Measurements from ENCODE around the gene ITGAD.

ITGAD gene

GRCh38 chr16:31380201-31380600, 12.9 kb upstream of the ITGAD start:
- Histone ChIP-seq H3K27me3 (replicated peaks; ENCODE audit: control insufficient read depth, insufficient read depth, low read length) (no peaks in the 10 kb centered on the region; the same call in 1 of the 2 replicates), H3K36me3 (ENCODE audit: control insufficient read depth, insufficient read depth, low read length) (no peaks in the 10 kb centered on the region), H3K4me3 (replicated peaks; ENCODE audit: low read depth, low read length) (no peak overlapping the region)
- TF ChIP-seq, protein P1, sequence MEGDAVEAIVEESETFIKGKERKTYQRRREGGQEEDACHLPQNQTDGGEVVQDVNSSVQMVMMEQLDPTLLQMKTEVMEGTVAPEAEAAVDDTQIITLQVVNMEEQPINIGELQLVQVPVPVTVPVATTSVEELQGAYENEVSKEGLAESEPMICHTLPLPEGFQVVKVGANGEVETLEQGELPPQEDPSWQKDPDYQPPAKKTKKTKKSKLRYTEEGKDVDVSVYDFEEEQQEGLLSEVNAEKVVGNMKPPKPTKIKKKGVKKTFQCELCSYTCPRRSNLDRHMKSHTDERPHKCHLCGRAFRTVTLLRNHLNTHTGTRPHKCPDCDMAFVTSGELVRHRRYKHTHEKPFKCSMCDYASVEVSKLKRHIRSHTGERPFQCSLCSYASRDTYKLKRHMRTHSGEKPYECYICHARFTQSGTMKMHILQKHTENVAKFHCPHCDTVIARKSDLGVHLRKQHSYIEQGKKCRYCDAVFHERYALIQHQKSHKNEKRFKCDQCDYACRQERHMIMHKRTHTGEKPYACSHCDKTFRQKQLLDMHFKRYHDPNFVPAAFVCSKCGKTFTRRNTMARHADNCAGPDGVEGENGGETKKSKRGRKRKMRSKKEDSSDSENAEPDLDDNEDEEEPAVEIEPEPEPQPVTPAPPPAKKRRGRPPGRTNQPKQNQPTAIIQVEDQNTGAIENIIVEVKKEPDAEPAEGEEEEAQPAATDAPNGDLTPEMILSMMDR (IDR thresholded peaks at IDR 0.05; ENCODE audit: insufficient read depth, low read length, poor library complexity, severe bottlenecking), result no peak
- no peak for DNase-seq (ENCODE audit: extremely low read depth, insufficient read length)

DNA sequence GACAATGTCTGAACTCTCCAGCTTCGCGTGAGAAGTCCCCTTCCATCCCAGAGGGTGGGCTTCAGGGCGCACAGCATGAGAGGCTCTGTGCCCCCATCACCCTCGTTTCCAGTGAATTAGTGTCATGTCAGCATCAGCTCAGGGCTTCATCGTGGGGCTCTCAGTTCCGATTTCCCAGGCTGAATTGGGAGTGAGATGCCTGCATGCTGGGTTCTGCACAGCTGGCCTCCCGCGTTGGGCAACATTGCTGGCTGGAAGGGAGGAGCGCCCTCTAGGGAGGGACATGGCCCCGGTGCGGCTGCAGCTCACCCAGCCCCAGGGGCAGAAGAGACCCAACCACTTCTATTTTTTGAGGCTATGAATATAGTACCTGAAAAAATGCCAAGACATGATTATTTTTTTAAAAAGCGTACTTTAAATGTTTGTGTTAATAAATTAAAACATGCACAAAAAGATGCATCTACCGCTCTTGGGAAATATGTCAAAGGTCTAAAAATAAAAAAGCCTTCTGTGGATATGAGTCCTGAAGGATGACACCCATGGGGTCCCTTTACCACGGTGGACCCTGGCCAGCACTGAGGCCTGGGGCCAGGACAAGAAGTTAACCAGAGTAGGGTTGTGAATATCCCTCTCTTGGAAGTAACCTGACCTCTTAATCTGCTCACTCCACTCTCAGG, 10.5 kb upstream of the ITGAD start:
- no peak overlapping the region for H3K4me3 ChIP-seq (replicated peaks; ENCODE audit: low read depth, low read length)
- TF ChIP-seq, protein P1 (IDR thresholded peaks at IDR 0.05; ENCODE audit: insufficient read depth, low read length, poor library complexity, severe bottlenecking), result peak; percentile 93
- peak; percentile 52 for DNase-seq (ENCODE audit: extremely low read depth, insufficient read length)

GRCh38 chr16:31385680-31386079, 7.5 kb upstream of the ITGAD start:
- no peak overlapping the region for H3K4me3 ChIP-seq (replicated peaks; ENCODE audit: low read depth, low read length)
- TF ChIP-seq, protein P1 (IDR thresholded peaks at IDR 0.05; ENCODE audit: insufficient read depth, low read length, poor library complexity, severe bottlenecking), result no peak
- H3K36me3 ChIP-seq (ENCODE audit: control insufficient read depth, insufficient read depth, low read length), result no peaks in the 10 kb centered on the region
- no peaks in the 10 kb centered on the region; the same call in none of the 2 replicates for H3K27me3 ChIP-seq (replicated peaks; ENCODE audit: control insufficient read depth, insufficient read depth, low read length)
- no peak for DNase-seq (ENCODE audit: extremely low read depth, insufficient read length)

More for the DNA sequence above, 10.5 kb upstream of the ITGAD start:
- Histone ChIP-seq H3K36me3 (ENCODE audit: control insufficient read depth, insufficient read depth, low read length) (no peaks in the 10 kb centered on the region), H3K27me3 (replicated peaks; ENCODE audit: control insufficient read depth, insufficient read depth, low read length) (no peaks in the 10 kb centered on the region; the same call in 1 of the 2 replicates)

DNA sequence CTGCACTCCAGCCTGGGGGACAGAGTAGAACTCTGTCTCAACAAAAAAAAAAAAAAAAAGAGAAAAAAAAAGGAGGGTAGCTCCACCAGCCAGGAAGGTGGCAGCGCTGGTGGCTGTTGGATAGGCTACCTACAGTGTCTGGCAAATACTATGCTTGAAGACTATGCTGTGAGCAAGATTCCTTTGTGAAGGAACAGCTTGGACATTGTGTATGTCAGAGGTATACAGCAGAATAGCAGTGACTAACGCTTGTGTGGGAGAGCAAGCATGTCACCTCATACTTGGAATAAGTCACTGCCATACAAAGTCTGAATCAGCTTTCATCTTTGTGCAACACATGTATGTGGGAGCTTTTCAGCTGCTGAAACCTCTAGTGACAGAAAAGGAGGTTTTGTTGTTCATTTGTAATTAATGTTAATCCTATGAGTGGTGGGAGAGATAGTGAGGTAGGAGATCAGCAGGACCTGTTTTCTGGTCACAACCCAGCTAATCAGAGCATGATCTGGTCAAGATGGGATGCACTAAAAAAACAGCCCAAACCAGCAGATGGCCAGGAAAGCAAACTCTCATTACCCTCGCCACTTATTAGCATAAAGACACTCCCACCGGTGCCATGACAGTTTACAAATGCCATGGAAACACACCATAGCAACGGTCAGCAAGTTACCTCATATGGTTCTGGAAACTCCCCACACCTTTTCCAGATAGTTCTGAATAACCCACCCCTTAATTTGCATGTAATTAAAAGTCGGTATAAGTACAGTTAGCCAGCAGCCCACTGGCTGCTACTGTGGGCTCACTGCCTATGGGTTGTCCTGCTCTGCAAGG, 6.8 kb upstream of the ITGAD start:
- no peak overlapping the region for H3K4me3 ChIP-seq (replicated peaks; ENCODE audit: low read depth, low read length)
- H3K27me3 ChIP-seq (replicated peaks; ENCODE audit: control insufficient read depth, insufficient read depth, low read length), result no peaks in the 10 kb centered on the region; the same call in 1 of the 2 replicates
- TF ChIP-seq, protein P1 (IDR thresholded peaks at IDR 0.05; ENCODE audit: insufficient read depth, low read length, poor library complexity, severe bottlenecking), result no peak
- no peaks in the 10 kb centered on the region for H3K36me3 ChIP-seq (ENCODE audit: control insufficient read depth, insufficient read depth, low read length)
- DNase-seq (ENCODE audit: extremely low read depth, insufficient read length), result no peak

- TF ChIP-seq, protein P1 (IDR thresholded peaks at IDR 0.05; ENCODE audit: insufficient read depth, low read length, poor library complexity, severe bottlenecking), result no peak
- Histone ChIP-seq H3K27me3 (replicated peaks; ENCODE audit: control insufficient read depth, insufficient read depth, low read length) (no peaks in the 10 kb centered on the region; the same call in 1 of the 2 replicates), H3K36me3 (ENCODE audit: control insufficient read depth, insufficient read depth, low read length) (no peaks in the 10 kb centered on the region), H3K4me3 (replicated peaks; ENCODE audit: low read depth, low read length) (no peak overlapping the region)
- no peak for DNase-seq (ENCODE audit: extremely low read depth, insufficient read length)
These were observed 4.6 kb upstream of the ITGAD start for GRCh38 chr16:31388535-31388934.

Data from GM06990 (cell line).